Raji (cell line): ENCODE data around the gene CLPSL1.

Experiments used
- POLR2A ChIP-seq: IDR thresholded peaks from 2 replicates; pipeline ENCODE4 v1.6.1; 2011; ENCODE audit warnings: low read depth, low read length, control low read depth; ENCODE audit not compliant: insufficient read depth

CLPSL1 gene, protein sequence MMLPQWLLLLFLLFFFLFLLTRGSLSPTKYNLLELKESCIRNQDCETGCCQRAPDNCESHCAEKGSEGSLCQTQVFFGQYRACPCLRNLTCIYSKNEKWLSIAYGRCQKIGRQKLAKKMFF

DNA sequence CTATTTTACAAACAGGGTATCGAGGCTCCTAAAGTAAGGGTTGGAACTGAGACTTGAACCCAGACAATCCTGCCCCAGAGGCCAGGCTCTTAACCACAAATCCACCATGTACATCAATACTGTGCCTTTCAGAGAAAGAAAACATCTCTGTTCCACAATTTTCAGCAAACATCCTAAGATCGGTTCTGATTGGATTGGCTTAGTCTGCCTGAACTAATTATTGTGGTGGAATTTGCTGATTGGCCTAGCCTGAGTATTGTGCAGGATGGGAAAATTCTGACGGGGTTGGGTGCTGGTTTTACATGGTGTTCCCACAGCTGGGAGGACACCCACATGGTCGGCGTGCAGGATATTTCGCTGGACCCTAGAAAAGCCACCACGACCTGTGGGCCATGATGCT, at the start of gene CLPSL1:
Gene CLPSL1 (plus strand): TSS at position 301 of the 400 bp plus-strand sequence. CDS start 92 bp downstream, at position 393.
- no peak for TF ChIP-seq POLR2A

DNA sequence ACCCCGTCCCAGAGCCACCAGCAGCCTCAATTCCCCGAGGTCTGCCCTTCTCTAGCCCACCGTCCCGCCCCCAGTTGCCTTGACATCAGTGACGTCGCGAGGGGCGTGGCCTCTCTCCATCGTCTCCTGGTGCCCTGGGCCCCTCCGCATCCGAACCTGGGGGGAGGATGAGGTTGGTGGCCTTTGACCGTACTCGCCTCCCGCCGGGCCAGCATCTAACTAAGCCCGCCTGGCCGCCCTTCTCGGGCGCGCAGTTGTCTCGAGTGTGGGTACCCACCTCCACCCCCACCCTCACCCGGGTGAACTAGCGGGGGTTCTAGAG, 49.4 kb upstream of the CLPSL1 start:
- peak; percentile 68 for TF ChIP-seq POLR2A

DNA sequence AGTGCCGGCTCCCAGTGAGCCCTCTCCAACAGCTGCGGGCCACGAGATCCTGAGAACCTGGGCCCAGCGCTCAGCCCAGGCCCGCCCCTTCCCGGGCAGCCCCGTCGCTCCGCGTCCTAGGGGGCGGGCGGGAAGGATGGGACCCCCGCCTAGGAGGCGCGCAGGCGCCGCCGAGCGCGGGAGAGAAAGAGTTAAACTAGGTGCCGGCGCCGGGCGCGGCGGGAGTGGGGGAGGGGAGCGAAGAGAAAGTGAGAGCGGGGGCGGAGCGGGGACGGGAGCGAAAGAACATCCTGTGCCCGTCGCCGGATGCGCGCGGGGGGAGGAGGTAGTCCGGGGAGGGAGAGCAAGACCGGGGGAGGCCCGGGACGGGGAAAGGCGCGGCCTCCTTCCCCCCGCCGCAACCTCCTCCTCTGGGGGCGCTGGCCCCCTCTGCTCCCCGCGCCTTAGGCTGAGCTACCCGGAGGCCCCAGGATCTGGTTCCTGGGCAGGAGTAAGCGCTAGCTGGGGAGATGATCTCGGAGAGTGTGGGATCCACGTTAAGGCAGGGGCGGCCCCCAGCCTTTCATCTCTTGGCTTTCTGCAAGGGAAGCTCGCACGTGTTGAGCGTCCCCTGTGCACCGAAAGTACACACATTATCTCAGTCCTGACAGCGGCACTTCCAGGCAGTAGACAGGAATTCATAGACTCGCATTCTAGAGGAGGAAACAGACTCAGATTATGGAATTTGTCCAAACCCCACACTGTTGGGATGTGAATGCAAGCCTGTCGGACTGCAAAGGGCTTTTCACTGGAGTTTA, 48.9 kb upstream of the CLPSL1 start:
- peak; percentile 60 for TF ChIP-seq POLR2A

DNA sequence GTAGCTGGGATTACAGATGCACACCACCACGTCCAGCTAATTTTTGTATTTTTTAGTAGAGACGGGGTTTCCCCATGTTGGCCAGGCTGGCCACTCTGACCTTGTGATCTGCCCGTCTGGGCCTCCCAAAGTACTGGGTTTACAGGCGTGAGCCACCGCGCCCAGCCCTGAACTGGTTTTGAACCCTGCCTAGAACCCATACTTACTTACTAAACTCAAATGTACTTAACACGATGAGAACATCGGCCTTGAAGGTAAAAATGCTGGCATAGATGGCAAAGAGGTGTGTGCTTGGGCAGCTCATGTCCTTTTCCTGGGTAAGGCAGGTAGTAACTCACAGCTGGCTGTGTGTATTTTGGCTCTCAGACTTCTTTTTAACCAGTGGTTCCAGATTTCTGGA, 47.2 kb upstream of the CLPSL1 start:
- TF ChIP-seq POLR2A, result no peak

DNA sequence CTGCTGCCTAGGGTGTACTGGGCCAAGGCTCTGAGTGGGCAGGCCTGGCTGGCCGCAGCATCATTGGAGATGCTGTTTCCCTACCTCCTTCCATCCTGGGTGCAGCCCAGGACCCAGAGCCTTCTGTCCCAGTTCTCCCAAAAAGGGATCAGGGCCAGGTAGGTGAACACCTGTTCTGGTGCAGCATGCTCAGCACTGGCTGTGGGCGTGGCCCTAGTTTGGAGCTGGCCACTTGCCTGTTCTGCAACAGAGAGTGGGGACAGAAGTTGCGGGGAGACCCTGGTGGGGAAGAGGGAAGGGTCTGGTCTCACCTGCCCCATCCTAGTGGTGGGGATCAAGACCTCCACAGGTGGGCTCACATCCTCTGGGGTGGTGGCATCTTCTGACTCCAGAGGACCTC, 45.4 kb upstream of the CLPSL1 start:
- no peak for TF ChIP-seq POLR2A

DNA sequence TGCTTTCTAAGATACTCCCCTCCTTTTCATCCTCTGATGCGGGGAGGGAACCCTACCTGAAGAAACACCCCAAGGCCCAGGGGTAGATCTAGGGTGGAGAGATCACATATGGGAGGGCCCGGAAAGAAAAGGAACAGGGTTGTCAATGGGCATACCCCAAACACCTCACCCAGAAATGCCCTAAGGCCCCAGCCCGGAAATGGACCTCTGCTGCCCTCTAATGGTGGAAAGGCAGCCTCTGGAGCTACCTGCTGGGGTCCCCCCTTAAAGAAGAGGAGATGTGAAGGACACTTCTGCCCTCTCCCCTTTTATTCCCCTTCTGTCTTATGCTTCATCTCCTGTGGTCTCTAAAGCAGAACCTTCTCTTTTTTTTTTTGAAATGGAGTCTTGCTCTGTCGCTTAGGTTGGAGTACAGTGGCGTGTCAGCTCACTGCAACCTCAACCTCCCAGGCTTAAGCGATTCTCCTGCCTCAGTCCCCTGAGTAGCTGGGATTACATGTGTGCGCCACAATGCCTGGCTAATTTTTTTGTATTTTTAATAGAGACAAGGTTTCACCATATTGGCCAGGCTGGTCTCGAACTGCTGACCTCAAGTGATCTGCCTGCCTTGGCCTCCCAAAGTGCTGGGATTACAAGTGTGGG, 44.4 kb upstream of the CLPSL1 start:
- no peak for TF ChIP-seq POLR2A

DNA sequence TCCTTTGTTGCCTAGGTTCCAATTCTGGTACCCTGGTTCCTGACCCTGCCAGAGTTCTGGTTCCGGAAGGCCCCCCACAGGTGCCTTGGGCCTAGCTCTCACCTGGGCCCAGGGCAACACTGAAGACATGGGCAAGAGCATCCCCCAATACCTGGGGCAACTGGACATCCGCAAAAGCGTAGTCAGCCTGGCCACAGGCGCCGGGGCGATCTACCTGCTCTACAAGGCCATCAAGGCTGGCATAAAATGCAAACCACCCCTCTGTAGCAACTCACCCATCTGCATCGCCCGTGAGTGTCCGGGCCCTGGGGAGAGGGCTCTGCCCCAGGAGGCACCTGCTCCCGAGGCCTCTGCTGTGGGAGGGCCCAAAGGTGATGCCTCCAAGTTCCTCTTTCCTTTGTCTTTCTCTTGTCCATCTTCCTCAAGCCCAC, 43.8 kb upstream of the CLPSL1 start, which contains the start of gene ARMC12:
Gene ARMC12 (plus strand): TSS at position 51 of the 431 bp plus-strand sequence. CDS start 77 bp downstream, at position 128.
- no peak for TF ChIP-seq POLR2A

DNA sequence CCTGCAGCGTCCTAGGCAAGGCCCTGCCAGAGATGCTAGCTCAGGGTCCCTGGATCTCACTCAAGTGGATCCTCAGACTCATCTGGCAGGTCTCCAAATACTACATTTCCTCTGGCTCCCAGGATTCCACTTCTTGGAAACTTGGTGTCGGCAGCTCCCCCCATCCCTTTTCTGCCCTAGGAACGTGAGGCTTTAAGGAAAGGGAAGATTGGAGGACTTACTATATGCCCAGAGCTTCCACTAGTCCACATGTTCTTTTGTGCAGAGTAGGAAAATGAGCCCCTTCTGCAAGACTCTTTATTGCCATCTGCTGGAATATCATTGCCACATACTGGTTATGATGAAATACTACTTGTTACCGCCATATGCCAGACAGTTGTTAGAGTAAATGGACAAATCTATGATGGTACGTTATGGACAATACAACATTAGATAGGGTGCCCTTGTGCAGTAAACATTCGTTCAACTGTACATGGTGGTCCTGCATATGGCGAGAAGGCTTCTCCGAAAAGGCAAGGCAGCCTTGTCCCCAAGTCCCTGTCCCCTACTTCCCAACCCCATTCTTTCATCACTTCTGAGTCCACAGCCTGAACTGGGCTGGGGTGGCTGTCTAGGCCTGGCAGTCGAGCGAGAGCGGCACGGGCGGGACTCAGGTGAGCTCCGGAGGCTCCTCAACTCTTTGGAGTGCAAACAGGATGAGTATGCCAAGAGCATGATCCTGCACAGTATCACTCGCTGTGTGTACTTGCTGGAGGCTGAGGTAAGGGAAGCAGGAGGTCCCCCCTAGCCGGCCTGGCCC, 43.2 kb upstream of the CLPSL1 start:
- no peak for TF ChIP-seq POLR2A

DNA sequence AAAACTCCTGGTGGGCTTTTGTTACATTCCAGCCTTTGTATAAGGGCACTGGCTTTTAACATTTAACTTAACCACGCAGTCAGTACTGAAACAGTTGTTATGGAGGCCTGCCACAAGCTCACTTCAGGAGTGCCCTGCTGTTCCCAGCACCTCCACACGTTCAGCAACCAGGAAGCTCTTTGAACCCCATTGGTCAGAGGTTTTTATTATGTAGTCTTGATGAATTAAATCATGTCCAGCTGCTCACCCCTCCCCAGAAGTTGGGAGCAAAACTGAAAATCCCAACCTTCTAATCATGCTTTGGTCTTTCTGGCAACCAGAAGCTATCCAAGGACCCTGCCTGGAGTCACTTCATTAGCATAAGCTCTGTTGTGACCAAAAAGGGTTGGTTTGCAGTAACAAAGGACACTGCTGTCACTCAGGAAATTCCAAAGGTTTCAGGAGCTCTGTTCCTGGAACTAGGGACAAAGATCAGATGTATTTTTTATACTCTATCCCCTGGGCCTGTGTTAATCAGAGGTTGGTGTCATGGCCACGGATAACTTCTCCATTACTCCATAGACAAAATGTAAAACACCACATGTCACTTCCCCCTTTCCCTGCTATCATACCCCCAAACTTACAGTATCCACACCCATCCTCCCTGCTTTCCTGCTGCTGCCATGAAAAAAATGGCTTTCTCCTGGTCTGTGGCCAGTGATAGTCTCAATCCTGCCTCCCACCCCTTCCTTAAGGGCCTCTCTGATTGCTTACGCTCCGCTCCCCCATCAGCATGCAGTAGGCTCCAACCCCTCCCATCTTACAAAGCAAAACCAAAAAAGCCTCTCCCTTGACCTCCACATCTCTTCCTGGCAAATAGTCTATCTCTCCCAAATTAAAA, 40.9 kb upstream of the CLPSL1 start:
- TF ChIP-seq POLR2A, result no peak

DNA sequence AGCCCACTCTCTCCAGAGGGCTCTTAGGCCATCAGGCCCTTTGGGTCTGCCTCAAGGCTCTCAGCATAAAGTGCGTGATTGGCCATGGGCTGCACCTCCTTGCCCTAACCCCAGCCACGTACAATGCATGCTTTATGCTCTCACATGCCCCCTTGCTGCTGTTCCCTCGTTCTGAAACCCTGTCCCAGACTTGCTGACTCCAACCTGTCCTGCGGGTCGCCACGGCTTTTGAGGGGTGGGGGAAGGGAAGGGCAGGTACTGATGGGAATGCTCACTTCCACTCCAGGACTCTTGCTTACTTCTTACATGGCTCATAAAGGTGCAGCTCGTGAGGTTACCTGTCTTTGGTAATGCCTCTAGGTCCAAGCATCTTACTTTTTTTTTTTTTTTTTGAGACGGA, 38.0 kb upstream of the CLPSL1 start:
- no peak for TF ChIP-seq POLR2A

DNA sequence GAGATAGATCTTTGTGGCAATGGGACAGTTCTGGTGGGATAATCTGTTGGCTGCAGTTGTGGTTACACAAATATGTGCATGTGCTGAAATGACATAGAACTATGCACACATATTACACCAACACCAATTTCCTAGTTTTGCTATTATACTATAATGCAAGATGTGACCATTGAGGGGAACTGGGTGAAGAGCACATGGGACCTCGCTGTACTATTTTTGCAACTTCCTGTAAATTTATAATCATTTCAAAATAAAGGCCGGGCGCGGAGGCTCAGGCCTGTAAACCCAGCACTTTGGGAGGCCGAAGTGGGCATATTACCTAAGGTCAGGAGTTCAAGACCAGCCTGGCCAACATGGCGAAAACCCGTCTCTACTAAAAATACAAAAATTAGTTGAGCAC, 35.3 kb upstream of the CLPSL1 start:
- no peak for TF ChIP-seq POLR2A

DNA sequence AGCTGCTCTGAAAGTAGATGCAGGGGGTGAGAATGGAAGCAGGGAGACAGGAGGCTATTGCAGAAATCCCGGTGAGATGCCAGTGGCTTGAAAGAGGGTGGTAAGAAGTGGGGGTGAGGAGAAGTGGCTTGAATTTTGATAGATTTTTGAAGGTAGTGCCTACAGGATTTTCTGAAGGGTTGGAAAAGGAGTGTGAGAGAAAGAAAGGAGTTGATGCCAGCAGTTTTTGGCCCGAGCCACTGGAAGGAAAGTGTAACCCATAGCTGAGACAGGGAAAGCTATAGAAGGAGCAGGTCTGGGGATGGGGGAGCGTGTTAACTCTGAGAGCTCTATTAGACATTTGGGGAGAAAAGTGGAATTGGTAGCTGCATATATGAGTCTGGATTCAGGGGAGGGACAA, 34.3 kb upstream of the CLPSL1 start:
- no peak for TF ChIP-seq POLR2A

DNA sequence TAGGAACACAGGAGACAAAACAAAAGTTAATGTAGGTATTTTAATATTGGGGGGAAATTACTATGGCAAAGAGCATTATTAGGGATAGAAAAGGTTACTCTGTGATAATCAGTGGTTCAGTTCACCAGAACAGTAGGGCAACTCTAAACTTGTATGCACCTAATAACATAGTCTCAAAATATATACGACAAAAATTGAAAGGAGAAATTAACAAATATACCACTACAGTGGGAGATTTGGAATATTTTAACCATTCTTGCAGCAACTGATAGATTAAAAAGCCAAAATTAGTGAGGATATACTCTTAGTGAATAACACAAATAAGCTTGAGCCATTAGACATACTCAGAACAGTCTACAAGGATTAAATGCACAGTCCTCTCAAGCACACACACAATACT, 32.9 kb upstream of the CLPSL1 start:
- TF ChIP-seq POLR2A, result no peak

DNA sequence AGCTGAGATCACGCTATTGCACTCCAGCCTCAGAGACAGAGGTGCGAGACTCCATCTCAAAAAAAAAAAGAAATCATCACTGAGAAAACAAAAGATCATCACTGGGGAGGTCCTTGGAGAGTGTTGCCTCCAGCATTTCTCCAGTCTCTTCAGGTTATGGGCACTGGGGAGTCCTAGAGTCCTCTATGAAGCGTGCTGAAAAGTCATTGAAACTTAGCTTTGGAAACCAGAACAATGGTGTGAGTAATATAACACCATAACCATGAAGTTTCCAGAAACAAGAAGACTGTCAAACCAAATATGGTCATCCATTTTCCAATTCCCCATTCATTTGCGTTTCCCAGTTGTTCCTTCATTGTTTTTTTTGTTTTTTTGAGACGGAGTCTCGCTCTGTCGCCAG, 30.3 kb upstream of the CLPSL1 start:
- no peak for TF ChIP-seq POLR2A
